ENCODE measurements around the gene ERN1. TPM values are rescaled to one million over a fixed set of nuclear protein-coding genes. Genes with fewer than 3 reads are reported as not detected.
"Not testable (repeated sequence)": the region's sequence is repeated elsewhere in the genome, so short reads cannot be mapped to it uniquely, and the experiment has no call there.

The ERN1 gene
- total RNA-seq, 1 experiment from 2014 or later: 1.2 TPM

DNA sequence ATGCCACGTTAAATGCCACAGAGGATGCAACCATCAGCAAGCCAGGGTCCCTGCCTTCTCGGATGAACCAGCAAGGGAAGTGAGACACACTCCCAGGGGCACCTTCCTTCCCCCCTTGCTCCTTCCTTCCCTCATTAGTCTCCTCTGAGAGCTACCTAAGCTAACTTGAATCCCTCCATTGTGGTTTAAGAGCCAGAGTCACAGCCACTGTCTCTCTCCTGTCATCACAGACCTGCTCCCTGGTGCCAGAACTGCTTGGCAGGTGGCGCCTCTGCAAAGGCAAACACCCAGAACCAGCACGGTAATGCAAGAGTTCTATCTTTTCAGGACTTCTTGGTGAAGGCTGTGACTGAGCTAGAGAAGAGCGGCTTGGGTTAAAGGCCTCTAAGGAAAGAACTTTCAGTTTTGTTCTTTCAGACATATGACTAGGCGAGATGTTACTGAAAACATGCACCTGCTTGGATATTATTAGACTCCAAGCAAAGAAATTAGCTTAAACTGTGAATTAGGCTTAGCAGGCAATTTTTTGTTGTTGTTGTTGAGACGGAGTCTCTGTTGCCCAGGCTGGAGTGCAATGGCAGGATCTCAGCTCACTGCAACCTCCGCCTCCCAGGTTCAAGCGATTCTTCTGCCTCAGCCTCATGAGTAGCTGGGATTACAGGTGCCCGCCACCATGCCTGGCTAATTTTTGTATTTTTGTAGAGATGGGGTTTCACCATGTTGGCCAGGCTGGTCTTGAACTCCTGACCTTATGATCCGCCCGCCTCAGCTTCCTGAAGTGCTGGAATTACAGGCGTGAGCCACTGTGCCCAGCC, 8.8 kb downstream of the ERN1 start:
- in situ Hi-C loops (cut with HindIII; ENCODE audit: low pct_unique_long_range_greater_than_20kb, low sequenced_read_pairs); DNase-seq (ENCODE audit: low read depth): not testable (repeated sequence)

GRCh38 chr17:64120159-64120810, 9.7 kb downstream of the ERN1 start:
- no peak for DNase-seq (ENCODE audit: low read depth)
- in situ Hi-C loops (cut with HindIII; ENCODE audit: low pct_unique_long_range_greater_than_20kb, low sequenced_read_pairs): no loop called here

DNA sequence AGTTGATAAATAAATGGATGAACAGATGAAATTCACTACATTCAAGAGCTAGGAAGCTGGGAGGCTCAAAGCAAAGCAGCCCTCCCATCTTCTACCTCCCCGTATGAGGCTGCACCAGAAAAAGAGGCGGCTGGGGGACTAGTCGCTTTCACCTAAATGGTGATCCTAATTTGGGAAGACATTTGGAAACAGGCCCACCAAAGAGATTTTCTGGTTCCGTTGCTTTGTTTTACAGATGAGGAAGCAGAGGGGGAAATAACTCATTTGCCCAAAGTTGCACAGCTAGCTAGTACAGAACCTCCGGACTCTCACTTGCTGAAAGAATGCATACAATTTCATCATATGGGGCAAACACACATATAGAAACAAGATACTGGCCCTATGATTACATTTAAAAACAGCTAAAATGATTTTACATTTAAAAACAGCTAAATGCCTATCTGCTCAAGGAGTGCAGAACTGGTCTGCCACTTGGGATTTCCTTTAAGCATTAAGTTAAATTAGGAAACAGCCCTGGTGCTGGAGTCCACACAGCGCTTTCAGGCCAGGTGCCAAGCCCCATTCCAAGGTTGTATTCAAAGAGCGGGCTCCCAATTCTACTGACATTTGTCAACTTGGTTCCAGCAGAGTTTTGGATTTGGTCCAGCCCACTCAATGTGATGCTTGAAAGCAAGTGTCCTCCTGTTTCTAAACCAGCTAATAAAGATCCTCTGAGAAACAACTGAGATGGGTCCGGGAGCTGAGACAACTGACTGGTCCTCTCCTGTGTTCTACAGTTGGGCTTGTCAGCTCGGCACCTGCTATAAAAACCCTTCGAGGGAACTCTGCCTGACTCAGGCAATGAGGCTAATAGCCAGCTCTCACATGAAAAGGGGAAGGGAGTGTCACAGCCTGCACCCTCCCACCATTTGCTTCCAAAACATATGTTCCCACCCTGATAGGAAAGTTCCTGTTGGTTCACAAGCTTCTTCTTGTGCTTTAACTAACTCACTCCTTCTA, 11.7 kb downstream of the ERN1 start:
- no peak for DNase-seq (ENCODE audit: low read depth)
- in situ Hi-C loops (cut with HindIII; ENCODE audit: low pct_unique_long_range_greater_than_20kb, low sequenced_read_pairs): no loop called here

- DNase-seq (ENCODE audit: low read depth): no peak
- in situ Hi-C loops (cut with HindIII; ENCODE audit: low pct_unique_long_range_greater_than_20kb, low sequenced_read_pairs): no loop called here
Measured at GRCh38 chr17:64115822-64116534, 14.0 kb downstream of the ERN1 start.

DNA sequence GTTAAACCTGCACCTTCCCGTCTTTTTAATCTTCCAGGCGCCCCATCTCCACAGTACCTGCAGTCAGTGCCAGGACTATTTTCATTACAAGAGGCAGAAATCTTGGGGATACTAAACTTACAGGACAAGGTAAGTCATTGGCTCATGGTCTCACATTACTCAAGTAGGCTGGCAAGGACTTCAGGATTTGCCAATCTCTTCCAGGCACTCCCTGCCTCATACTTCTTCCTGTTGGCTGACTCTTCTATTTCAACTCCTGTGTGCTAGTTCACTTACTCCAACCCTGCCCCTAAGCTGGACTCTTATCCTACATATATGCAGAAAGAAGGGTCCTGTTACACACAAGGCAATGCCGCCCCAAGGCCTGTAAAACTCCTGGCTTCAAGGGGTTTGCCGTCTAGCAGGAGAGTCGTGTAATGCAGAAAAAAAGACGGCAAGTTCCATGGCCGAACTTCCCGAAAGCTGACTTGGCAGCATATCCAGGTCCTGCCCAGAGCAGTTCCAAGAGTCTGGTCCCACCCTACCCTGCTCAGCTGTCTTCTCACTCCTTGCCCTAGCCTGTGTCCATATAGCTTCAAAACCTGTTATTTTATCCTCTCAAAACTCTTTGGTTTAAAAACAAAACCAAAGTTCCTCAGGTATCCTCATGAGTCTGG, 14.8 kb downstream of the ERN1 start:
- no peak for DNase-seq (ENCODE audit: low read depth)
- in situ Hi-C loops (cut with HindIII; ENCODE audit: low pct_unique_long_range_greater_than_20kb, low sequenced_read_pairs): no loop called here

- no peak for DNase-seq (ENCODE audit: low read depth)
- in situ Hi-C loops (cut with HindIII; ENCODE audit: low pct_unique_long_range_greater_than_20kb, low sequenced_read_pairs): no loop called here
Measured at GRCh38 chr17:64113006-64113405, 16.9 kb downstream of the ERN1 start.

- in situ Hi-C loops (cut with HindIII; ENCODE audit: low pct_unique_long_range_greater_than_20kb, low sequenced_read_pairs): no loop called here
- no peak for DNase-seq (ENCODE audit: low read depth)
Measured at GRCh38 chr17:64111831-64112230, 18.1 kb downstream of the ERN1 start.

DNA sequence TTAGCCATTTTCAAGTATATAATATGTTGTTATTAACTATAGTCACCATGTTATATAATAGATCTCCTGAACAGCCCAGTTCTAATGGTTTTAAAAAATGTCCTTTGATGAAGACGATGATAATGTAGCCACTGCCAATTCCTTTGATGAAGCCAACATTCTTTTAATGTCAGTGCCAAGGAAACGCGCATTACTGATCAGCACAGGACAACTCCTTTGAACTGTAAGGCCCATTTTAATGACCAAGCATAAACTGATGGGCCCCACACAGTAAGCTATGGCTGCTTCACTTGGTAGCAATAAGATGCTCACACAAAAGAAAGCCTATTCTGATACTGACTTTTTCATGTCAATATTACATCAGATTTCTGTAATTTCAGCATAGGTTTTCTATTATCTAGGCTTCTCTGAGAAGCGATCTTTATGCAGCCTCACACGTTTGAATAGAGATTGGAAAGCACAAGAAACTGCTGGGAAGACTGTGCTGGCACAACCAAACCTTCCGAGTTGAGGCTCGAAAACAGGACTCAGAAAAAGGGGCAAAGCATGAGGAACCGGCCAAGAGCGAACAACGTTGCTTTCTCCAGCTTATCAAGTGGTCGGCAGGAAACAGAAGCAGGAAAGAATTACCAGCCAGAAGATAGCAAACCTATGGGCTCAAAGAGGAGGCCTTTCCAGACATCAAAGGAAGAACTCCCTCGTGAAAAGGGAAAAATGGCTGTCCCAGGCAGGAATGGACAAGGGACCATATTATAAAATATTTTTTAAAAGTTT, 19.4 kb downstream of the ERN1 start:
- DNase-seq (ENCODE audit: low read depth): no peak
- in situ Hi-C loops (cut with HindIII; ENCODE audit: low pct_unique_long_range_greater_than_20kb, low sequenced_read_pairs): no loop called here

- no peak for DNase-seq (ENCODE audit: low read depth)
- in situ Hi-C loops (cut with HindIII; ENCODE audit: low pct_unique_long_range_greater_than_20kb, low sequenced_read_pairs): no loop called here
Measured at GRCh38 chr17:64109400-64109799, 20.5 kb downstream of the ERN1 start.

GRCh38 chr17:64107500-64108236, 22.3 kb downstream of the ERN1 start:
- in situ Hi-C loops (cut with HindIII; ENCODE audit: low pct_unique_long_range_greater_than_20kb, low sequenced_read_pairs): no loop called here
- no peak for DNase-seq (ENCODE audit: low read depth)

DNA sequence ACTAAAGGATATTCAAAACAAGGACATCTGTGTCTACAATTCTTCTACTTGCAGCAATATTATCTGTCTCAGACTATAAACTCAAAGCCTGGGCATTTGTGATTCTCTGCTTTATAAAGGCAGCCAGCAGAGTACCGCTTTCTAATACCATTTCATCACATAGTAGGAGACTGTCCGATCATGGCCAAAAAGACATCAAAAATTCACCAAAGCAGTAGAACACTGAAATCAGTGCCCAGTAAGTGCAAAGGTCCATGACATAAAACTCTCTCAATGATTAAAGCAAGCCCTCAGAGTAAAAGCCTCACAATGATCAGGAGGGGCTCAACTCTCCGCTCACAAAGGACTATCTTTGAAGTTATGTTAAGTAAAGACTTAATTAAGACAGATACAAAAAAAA, 23.0 kb downstream of the ERN1 start:
- DNase-seq (ENCODE audit: low read depth): no peak
- in situ Hi-C loops (cut with HindIII; ENCODE audit: low pct_unique_long_range_greater_than_20kb, low sequenced_read_pairs): no loop called here

DNA sequence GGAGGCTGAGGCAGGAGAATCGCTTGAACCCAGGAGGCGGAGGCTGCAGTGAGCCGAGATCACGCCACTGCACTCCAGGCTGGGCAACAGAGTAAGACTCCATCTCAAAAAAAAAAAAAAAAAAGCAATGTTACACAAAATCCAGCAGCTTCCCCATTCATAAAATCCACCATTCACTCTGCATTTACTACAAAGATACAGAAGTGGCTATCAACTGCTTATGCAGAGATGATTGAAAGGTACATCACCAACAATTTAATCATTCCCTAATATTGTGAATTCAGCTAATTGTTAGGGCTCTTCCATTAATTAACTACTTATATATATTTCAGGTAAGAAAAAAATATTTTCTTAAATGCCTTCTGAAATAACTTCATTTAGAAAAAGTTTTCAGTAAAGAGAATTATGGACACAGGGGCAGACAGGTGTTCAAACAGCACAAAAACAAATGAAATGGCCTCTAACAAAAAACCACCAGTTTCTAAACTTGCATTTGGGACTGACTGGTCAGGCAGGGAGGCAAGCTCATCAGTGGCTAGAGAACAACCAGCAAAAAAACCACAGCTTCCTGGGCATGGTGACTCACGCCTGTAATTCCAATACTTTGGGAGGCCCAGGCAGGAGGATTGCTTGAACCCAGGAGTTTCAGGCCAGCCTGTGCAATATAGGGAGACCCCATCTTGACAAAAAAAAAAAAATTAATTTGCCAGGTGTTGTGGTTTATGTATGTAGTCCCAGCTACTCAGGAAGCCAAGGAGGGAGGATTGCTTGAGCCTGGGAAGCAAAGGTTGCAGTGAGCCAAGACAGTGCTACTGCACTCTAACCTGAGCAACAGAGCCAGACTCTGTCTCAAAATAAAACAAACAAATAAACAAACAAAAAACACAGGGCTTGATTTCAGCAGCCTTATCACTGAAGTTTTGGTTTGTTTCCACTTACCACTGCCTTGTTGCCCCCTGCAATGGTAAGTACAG, 26.3 kb downstream of the ERN1 start:
- DNase-seq (ENCODE audit: low read depth): no peak
- in situ Hi-C loops (cut with HindIII; ENCODE audit: low pct_unique_long_range_greater_than_20kb, low sequenced_read_pairs): no loop called here

DNA sequence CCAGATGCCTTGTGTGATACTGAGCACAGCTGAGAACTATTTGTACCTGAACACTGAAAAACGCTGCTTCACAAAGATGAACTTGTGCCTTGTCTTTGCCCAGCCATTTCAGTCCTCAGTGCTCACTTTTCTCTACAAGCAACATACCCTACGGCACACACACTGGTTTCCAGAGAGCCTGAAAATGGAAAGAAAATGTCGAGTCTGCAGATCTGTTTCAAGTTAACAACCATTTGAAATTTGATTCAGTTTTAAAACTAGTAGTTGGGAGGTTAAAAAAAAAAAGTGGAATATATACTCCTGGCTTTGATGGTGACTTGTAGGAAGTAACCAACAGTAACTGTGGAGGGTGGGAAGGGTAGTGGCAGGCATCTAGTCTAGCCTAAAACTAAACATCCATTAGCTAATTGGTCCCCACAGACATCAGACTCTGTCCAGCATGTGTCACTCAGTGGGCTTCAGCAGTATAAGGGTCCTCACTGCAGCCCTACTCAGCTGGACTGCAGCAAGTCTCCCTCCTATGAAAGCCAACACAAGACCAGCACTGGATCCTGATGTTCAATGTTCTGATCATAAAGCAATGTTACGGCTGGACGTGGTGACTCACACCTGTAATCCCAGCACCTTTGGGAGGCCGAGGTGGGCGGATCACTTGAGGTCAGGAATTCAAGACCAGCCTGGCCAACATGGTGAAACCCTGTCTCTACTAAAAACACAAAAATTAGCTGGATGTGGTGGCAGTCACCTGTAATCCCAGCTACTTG, 27.1 kb downstream of the ERN1 start:
- in situ Hi-C loops (cut with HindIII; ENCODE audit: low pct_unique_long_range_greater_than_20kb, low sequenced_read_pairs): no loop called here
- DNase-seq (ENCODE audit: low read depth): no peak

DNA sequence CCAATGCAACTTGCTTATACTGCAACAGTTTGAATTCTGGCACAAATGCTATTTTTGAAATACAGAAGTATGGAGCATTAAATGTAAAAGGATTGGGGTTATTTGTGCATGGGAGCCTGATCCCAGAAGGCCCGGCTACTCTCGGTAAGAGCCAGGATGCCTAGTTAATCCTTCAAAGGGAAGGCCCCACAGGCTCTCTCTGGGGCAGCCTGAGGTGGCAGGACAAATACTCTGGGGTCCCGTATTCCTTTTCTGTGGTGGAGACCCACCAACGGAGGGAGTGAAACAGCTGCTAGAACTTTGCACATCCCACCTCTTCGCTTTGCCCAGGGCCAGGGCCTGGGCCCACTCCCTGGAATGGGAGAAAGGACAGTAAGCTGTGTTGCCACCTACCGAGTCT, 30.4 kb downstream of the ERN1 start:
- in situ Hi-C loops (cut with HindIII; ENCODE audit: low pct_unique_long_range_greater_than_20kb, low sequenced_read_pairs): no loop called here
- no peak for DNase-seq (ENCODE audit: low read depth)

All from Caki2 (cell line).